ENCODE measurements around the gene BCL2. TPM values are rescaled to one million over a fixed set of nuclear protein-coding genes. Genes with fewer than 3 reads are reported as not detected.

BCL2 gene
- total RNA-seq, 1 donor from 2014 or later = 20.5 TPM

GRCh38 chr18:63183952-63184770 is 135.4 kb downstream of the BCL2 start:
- Histone ChIP-seq H3K4me1 (peaks cover 4 to 24% of the 10 kb centered on the region in 2 donors), H3K36me3 (no peaks in the 10 kb centered on the region), H3K9me3 (no peaks in the 10 kb centered on the region), H3K27me3 (no peaks in the 10 kb centered on the region), H3K27ac (no peak overlapping the region), H3K4me3 (no peak overlapping the region)
- intact Hi-C loops (cut with DNase I) = no loop called here
- no peak for DNase-seq (ENCODE audit: low spot score in 2 of 2)
- no peak for TF ChIP-seq CTCF (IDR thresholded peaks at IDR 0.05)

GRCh38 chr18:63183378-63183777 is 136.2 kb downstream of the BCL2 start:
- Histone ChIP-seq H3K36me3 (no peaks in the 10 kb centered on the region), H3K9me3 (no peaks in the 10 kb centered on the region), H3K27me3 (no peaks in the 10 kb centered on the region), H3K4me1 (peaks cover 4 to 32% of the 10 kb centered on the region in 2 donors), H3K27ac (no peak overlapping the region), H3K4me3 (no peak overlapping the region)
- no peak for TF ChIP-seq CTCF (IDR thresholded peaks at IDR 0.05)
- no peak for DNase-seq (ENCODE audit: low spot score in 2 of 2)
- intact Hi-C loops (cut with DNase I) = no loop called here

- Histone ChIP-seq H3K27ac (no peak overlapping the region), H3K4me1 (peaks cover 4 to 28% of the 10 kb centered on the region in 2 donors), H3K4me3 (no peak overlapping the region), H3K27me3 (no peaks in the 10 kb centered on the region), H3K9me3 (no peaks in the 10 kb centered on the region), H3K36me3 (no peaks in the 10 kb centered on the region)
- intact Hi-C loops (cut with DNase I) = no loop called here
- TF ChIP-seq CTCF (IDR thresholded peaks at IDR 0.05) = no peak
- no peak for DNase-seq (ENCODE audit: low spot score in 2 of 2)
These were observed 136.7 kb downstream of the BCL2 start for GRCh38 chr18:63182861-63183260.

- Histone ChIP-seq H3K36me3 (no peaks in the 10 kb centered on the region), H3K27me3 (no peaks in the 10 kb centered on the region), H3K4me1 (peaks cover 2 to 27% of the 10 kb centered on the region in 2 donors), H3K27ac (no peak overlapping the region), H3K9me3 (no peaks in the 10 kb centered on the region), H3K4me3 (no peak overlapping the region)
- TF ChIP-seq CTCF (IDR thresholded peaks at IDR 0.05) = no peak
- DNase-seq (ENCODE audit: low spot score in 2 of 2) = no peak
- intact Hi-C loops (cut with DNase I) = no loop called here
These were observed 137.2 kb downstream of the BCL2 start for GRCh38 chr18:63182310-63182772.

- Histone ChIP-seq H3K9me3 (no peaks in the 10 kb centered on the region), H3K4me3 (no peak overlapping the region), H3K36me3 (no peaks in the 10 kb centered on the region), H3K4me1 (peaks cover 0 to 27% of the 10 kb centered on the region in 2 donors), H3K27me3 (no peaks in the 10 kb centered on the region), H3K27ac (no peak overlapping the region)
- DNase-seq (ENCODE audit: low spot score in 2 of 2) = no peak
- intact Hi-C loops (cut with DNase I) = no loop called here
- TF ChIP-seq CTCF (IDR thresholded peaks at IDR 0.05) = no peak
These were observed 137.8 kb downstream of the BCL2 start for GRCh38 chr18:63181706-63182309.

Data from ascending aorta (tissue), 2 donors.